ENCODE measurements around the gene MYO6.

MYO6 gene

DNA sequence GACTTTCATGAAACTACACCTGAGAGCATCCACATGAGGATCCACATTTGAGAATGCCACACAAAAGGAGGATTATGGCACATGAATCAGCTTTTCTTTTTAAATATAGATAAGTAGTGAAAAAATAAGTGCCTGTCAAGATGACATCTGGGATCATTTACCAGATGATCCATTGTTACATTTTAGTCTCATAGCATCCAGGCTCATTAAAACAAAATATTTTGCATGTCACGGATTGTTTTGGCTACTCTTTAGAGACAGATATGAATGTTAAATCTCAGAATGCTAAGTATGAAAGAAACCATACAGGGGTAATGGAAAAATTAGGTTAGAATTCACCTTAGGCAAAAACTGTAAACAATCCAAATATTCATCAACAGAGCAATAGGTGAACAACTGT, 66.7 kb downstream of the MYO6 start:
- in situ Hi-C loops (cut with MboI; ENCODE audit: low pct_unique_long_range_greater_than_20kb, low sequenced_read_pairs): no loop called here
- DNase-seq: no peak

DNA sequence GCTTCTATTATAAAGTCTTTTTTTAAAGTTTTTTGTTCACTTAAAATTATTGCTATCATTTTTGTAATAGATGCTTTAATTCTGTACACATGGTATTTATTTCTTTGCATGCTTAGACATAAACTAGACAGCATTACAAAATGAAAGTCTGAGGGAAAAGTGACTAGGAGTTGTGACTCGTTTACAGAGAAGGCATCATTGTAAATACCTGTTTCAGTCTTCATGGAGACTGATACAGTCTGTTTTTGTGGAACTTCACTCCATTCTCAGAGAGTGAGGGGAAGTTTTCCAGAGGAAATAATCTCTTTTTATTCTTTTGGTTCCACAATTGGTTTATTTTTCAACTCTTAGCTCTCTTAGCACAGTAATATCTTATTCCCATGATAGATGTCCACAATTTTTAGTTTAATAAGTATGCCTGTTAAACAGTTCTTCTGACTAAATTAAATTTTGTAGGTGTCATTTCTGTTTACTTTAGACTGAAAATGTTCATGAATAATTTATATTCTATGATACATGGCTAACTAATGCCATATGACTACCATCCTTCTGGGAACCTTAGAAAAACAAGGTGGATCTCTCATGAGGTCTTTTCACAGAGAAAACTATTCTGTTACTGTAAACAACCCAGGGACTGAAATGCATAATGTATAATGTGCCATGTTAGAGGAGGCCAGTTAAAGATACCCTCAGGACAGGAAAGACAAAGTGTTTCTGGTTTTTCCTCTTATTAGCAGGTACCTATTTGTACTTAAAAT, 69.2 kb downstream of the MYO6 start:
- DNase-seq: no peak
- in situ Hi-C loops (cut with MboI; ENCODE audit: low pct_unique_long_range_greater_than_20kb, low sequenced_read_pairs): no loop called here

- in situ Hi-C loops (cut with MboI; ENCODE audit: low pct_unique_long_range_greater_than_20kb, low sequenced_read_pairs): no loop called here
- no peak for DNase-seq
Measured at GRCh38 chr6:75819776-75820487, 70.9 kb downstream of the MYO6 start.

DNA sequence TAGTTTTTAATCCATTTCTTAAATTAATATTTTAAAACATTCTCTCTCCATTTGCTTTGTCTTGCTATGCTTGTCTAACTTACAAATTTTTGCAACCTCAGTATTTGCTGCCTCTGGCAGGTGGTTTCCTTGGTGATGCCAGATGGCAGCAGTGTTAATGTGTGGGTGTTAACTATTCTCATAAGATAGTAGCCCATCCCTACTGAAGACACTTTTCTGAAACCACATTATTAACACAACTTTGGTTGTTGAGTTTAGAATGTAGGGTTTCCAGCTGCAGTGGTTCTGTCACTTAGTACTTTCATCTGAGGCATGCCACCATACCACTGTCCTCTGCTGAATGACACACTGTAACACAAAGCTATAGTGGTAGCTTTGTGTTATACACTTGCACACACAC, 75.1 kb downstream of the MYO6 start:
- in situ Hi-C loops (cut with MboI; ENCODE audit: low pct_unique_long_range_greater_than_20kb, low sequenced_read_pairs): no loop called here
- DNase-seq: no peak

DNA sequence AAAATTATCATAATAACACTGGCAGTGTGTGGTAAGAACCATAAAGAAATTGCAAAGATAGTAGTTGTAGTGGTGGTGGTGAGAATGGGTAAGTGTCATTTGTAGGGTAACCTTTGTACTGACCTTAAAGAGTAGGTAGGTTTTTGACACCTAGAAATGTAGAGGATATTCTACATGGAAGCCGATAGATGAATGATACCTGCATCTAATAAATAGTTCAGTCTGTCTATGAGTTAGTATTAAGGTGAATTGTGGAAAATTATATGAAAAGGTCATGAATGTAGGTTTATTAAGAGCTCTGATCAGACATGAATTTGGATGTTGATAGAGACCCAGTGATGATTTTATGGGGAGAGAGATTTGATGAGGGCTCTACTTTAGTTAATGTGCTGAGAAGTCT, 78.1 kb downstream of the MYO6 start:
- no peak for DNase-seq
- in situ Hi-C loops (cut with MboI; ENCODE audit: low pct_unique_long_range_greater_than_20kb, low sequenced_read_pairs): no loop called here

GRCh38 chr6:75830959-75831885, 82.2 kb downstream of the MYO6 start:
- in situ Hi-C loops (cut with MboI; ENCODE audit: low pct_unique_long_range_greater_than_20kb, low sequenced_read_pairs): no loop called here
- DNase-seq: no peak

DNA sequence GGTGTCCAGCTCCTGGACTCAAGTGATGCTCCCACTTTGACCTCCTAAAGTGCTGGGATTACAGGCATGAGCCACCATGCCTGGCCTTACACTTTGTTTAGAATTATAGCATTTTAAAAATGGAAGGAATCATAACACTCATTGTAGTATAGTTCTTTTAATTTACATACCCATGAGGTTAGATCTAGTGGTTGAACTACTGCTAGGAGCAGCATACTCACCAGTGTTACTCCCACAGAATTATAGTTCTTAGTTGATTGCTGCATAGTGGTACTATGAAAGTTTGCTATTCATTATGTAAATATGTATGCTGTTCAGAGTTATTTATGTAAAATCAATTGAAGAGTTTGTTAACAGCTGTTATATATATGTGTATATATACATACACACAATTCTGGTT, 85.4 kb downstream of the MYO6 start:
- DNase-seq: no peak
- in situ Hi-C loops (cut with MboI; ENCODE audit: low pct_unique_long_range_greater_than_20kb, low sequenced_read_pairs): no loop called here

DNA sequence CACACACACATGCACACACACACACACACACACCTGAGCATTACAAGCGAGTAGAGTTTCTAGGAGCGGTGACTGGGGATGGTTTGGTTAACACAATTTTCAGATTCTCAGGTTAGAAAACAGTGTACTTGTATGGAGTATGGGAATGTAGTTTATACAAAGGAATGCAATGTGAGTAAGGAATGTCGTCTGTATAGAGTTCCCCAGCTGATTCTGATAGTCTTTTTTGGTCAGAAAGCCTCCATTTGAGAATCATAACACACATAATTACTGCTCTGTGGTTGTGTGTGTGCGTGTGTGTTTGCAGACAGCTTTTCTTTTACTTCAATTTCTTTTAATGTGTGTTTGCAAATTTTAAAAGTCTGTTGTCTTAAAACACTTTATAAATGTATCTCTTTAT, 93.2 kb downstream of the MYO6 start:
- no peak for DNase-seq
- in situ Hi-C loops (cut with MboI; ENCODE audit: low pct_unique_long_range_greater_than_20kb, low sequenced_read_pairs): no loop called here

- peak; percentile 10 for DNase-seq
- in situ Hi-C loops (cut with MboI; ENCODE audit: low pct_unique_long_range_greater_than_20kb, low sequenced_read_pairs): no loop called here
Measured at GRCh38 chr6:75842732-75843131, 93.7 kb downstream of the MYO6 start.

DNA sequence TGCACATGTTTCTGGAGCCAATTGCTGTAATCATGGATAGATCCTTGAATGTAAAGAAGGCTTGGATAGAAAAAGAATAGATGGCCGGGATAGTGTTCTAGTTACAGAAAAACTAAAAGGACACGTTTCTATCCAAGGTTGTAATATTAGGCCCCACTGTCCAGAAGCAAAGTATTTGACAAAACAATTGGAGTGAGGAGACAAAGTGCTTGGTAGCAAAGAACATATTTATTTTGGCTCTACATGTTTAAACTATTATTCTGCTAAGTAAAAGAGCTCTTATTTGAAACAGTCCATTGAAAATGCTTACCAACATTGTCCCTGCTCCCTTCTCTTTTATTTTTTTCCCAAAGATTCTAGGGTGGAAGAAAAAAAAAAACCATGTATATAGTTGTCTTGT, 94.4 kb downstream of the MYO6 start:
- no peak for DNase-seq
- in situ Hi-C loops (cut with MboI; ENCODE audit: low pct_unique_long_range_greater_than_20kb, low sequenced_read_pairs): no loop called here

DNA sequence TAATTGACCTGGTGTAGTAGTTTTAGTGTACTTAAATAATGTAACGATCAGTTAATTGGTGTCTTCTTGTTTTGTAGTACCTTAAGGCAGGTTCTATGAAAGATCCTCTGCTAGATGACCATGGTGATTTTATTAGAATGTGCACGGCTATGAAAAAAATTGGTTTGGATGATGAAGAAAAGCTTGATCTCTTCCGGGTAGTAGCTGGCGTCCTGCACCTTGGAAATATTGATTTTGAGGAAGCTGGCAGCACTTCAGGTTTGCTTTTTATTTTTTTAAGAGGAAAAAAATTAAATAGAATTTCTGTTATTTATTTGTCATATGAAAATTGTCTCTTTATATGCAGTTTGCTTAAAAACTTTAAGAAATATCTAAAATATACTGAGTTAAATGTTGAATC, 99.2 kb downstream of the MYO6 start:
- in situ Hi-C loops (cut with MboI; ENCODE audit: low pct_unique_long_range_greater_than_20kb, low sequenced_read_pairs): no loop called here

DNA sequence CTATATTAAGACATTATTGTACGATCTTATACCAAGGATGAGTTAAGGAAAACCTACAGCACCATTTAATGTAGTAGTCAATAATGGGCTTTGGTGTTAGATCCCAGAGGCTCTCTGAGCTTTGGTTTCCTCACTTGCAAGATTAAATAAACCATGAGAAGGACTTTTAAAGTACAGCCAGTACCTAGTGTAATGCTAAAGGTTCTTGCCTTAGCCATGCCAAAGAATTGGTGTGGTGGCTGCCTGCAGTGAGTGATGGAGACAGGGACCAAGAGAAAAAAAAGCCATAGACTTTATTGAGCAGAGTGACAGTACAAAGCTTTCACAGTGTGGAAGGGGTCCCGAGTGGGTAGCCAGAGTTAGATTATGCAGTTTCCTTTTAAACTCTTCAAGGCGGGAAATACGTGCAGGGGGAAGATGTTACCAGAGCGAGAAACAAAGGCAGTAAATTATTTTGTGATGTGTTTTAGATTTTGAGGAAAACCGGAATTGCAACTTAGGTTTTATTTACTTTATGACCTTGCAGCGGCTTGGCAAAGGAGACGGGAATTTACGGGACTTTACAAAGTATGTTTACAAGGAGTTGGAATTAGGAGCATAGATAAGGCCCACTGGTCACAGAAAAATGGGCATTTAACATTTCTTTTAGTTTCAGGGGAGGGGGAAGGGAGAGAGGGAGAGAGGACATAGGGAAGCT, 100.4 kb downstream of the MYO6 start:
- in situ Hi-C loops (cut with MboI; ENCODE audit: low pct_unique_long_range_greater_than_20kb, low sequenced_read_pairs): no loop called here
- no peak for DNase-seq

More for the DNA sequence above, 99.2 kb downstream of the MYO6 start:
- DNase-seq: no peak

DNA sequence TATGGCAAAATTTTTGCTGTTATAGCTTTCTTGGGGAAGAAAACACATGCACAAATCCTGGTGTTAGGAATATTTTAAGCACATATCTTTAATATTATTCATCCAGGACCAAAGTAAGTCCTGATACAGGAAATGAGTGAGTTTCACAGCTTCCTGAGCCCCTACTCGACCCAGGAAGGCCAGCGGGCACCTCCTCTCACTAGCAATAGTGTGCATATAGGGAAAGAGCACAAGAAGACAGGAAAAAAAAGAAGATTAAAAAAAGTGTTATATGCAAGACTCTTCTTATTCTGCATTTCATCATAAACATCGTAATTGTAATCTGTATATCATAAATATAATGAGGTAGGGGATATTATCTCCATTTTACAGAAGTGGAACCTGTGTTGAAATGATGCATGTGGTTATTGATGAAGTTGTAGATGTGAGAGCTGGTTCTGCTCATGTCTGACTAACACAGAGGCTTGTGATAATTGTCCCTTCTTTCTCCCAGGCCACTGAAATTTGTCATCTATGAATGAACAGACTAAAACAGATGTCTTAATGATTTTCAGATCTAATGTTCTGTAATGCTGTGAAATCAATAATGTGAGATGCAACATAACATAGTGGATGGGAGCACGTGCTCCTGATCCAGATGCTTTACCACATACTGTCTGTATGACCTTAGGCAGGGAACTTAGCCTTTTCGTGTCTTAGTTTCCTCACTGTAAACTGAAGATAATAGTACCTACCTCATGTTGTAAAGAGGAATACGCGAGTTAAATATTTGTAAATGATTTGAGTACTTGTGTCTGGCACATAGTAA, 101.2 kb downstream of the MYO6 start:
- in situ Hi-C loops (cut with MboI; ENCODE audit: low pct_unique_long_range_greater_than_20kb, low sequenced_read_pairs): no loop called here
- no peak for DNase-seq

GRCh38 chr6:75852721-75853120, 103.7 kb downstream of the MYO6 start:
- in situ Hi-C loops (cut with MboI; ENCODE audit: low pct_unique_long_range_greater_than_20kb, low sequenced_read_pairs): no loop called here
- no peak for DNase-seq

DNA sequence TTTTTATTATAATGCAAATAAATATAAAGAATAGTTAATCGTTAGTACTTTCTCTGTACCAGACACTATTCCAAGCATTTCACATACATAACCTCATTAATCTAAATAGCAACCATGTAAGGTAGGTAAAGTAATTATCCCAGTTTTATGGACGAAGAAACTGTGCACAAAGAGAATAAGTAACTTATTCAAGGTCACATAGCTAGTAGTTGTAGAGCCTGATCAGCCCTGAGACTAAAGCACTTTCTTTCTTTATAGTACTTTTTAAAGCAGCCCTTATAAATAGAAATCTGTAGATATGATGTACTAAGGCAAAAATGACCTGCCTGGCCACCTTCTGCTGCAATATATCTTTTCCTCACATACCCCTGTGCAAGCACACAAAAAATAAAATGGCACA, 104.8 kb downstream of the MYO6 start:
- no peak for DNase-seq
- in situ Hi-C loops (cut with MboI; ENCODE audit: low pct_unique_long_range_greater_than_20kb, low sequenced_read_pairs): no loop called here

DNA sequence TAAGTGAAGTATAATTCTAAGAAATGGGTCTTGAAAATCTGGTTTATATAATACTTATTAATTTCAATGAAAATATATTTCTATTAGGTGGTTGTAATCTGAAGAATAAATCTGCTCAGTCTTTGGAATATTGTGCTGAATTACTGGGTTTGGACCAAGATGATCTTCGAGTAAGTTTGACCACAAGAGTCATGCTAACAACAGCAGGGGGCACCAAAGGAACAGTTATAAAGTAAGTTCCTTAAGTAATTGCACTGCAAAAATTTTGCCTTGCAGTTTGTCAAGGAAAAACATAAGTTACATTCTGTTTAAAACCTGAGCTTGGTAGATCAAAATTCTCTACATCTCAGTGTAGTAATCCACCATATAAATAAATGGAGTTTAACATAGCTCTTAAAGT, 106.0 kb downstream of the MYO6 start:
- DNase-seq: peak; percentile 45
- in situ Hi-C loops (cut with MboI; ENCODE audit: low pct_unique_long_range_greater_than_20kb, low sequenced_read_pairs): no loop called here

DNA sequence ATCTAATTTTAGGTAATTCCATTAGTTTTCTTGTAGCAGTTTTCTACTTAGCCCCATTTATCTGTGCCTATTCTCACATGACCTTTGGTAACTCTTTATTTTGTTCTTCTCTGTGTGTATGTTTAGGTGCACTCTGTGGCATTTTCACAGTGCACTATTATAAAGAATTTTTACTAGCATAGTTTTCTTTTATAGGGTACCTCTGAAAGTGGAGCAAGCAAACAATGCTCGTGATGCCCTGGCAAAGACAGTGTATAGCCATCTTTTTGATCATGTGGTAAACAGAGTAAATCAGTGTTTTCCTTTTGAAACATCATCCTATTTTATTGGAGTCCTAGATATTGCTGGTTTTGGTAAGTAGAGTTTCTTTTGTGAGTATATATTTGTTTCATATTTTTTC, 107.9 kb downstream of the MYO6 start:
- in situ Hi-C loops (cut with MboI; ENCODE audit: low pct_unique_long_range_greater_than_20kb, low sequenced_read_pairs): no loop called here
- DNase-seq: no peak

- in situ Hi-C loops (cut with MboI; ENCODE audit: low pct_unique_long_range_greater_than_20kb, low sequenced_read_pairs): no loop called here
- no peak for DNase-seq
Measured at GRCh38 chr6:75863001-75863400, 114.0 kb downstream of the MYO6 start.

- in situ Hi-C loops (cut with MboI; ENCODE audit: low pct_unique_long_range_greater_than_20kb, low sequenced_read_pairs): no loop called here
- no peak for DNase-seq
Measured at GRCh38 chr6:75863784-75864183, 114.7 kb downstream of the MYO6 start.

All from KBM-7 (cell line).